GM23248 (cell line): ENCODE data around the gene GCK.

Source experiments
- EZH2 ChIP-seq: fragments of 200-600 bp; sonication (generic); IDR thresholded peaks from 2 replicates; pipeline ENCODE4 v1.6.1; 2018; ENCODE audit warnings: antibody characterized with exemption, mild to moderate bottlenecking; ENCODE audit not compliant: insufficient read depth, poor library complexity, severe bottlenecking
- EZH2phosphoT487 ChIP-seq: fragments of 200-600 bp; sonication (generic); IDR thresholded peaks from 2 replicates; pipeline ENCODE4 v1.6.1; 2018; ENCODE audit warnings: antibody characterized with exemption, moderate library complexity, mild to moderate bottlenecking, low read depth; ENCODE audit not compliant: insufficient read depth

GRCh38 chr7:44186736-44187135 lies 2.5 kb downstream of the GCK start:
- no peak for TF ChIP-seq EZH2phosphoT487
- no peak for TF ChIP-seq EZH2
